HG03469 (cell line): ENCODE measurements around the gene MRPL16.

Source experiments
- ATAC-seq: cut with Tn5 transposase; IDR thresholded peaks from one replicate; pipeline ENCODE4 v1.9.1; 2021; ENCODE audit warnings: mild to moderate bottlenecking, moderate library complexity, moderate number of reproducible peaks; ENCODE audit not compliant: unreplicated experiment

The MRPL16 gene

GRCh38 chr11:59776210-59777066 is 34.1 kb downstream of the MRPL16 start:
- ATAC-seq = no peak

- no peak for ATAC-seq
Measured at GRCh38 chr11:59773083-59773440, 37.5 kb downstream of the MRPL16 start.

- ATAC-seq = no peak
Measured at GRCh38 chr11:59771605-59772004, 39.0 kb downstream of the MRPL16 start.

GRCh38 chr11:59770869-59771268 is 39.7 kb downstream of the MRPL16 start:
- no peak for ATAC-seq

- ATAC-seq = no peak
Measured at GRCh38 chr11:59770319-59770718, 40.3 kb downstream of the MRPL16 start.

- no peak for ATAC-seq
Measured at GRCh38 chr11:59769828-59770227, 40.8 kb downstream of the MRPL16 start.

- no peak for ATAC-seq
Measured at GRCh38 chr11:59769111-59769510, 41.5 kb downstream of the MRPL16 start.

GRCh38 chr11:59767225-59767611 is 43.4 kb downstream of the MRPL16 start:
- ATAC-seq = no peak

GRCh38 chr11:59766542-59767224 is 43.9 kb downstream of the MRPL16 start:
- no peak for ATAC-seq

GRCh38 chr11:59765068-59765735 is 45.4 kb downstream of the MRPL16 start:
- ATAC-seq = no peak

GRCh38 chr11:59761993-59762392 is 48.6 kb downstream of the MRPL16 start:
- no peak for ATAC-seq

GRCh38 chr11:59760771-59761170 is 49.8 kb downstream of the MRPL16 start:
- no peak for ATAC-seq

- ATAC-seq = no peak
Measured at GRCh38 chr11:59759900-59760299, 50.7 kb downstream of the MRPL16 start.

- no peak for ATAC-seq
Measured at GRCh38 chr11:59758401-59759037, 52.1 kb downstream of the MRPL16 start.

GRCh38 chr11:59756845-59757244 is 53.7 kb downstream of the MRPL16 start:
- ATAC-seq = peak; percentile 39

- ATAC-seq = no peak
Measured at GRCh38 chr11:59756558-59756840, 54.1 kb downstream of the MRPL16 start.
